HG03354 (cell line): Measurements from ENCODE around the gene RAVER1.
"Not testable (repeated sequence)": the region's sequence is repeated elsewhere in the genome, so short reads cannot be mapped to it uniquely, and the experiment has no call there.

Experiments
- ATAC-seq: cut with Tn5 transposase; IDR thresholded peaks from one replicate; pipeline ENCODE4 v1.9.1; 2021; ENCODE audit warnings: mild to moderate bottlenecking; ENCODE audit not compliant: unreplicated experiment, poor library complexity, severe bottlenecking

RAVER1 gene, protein sequence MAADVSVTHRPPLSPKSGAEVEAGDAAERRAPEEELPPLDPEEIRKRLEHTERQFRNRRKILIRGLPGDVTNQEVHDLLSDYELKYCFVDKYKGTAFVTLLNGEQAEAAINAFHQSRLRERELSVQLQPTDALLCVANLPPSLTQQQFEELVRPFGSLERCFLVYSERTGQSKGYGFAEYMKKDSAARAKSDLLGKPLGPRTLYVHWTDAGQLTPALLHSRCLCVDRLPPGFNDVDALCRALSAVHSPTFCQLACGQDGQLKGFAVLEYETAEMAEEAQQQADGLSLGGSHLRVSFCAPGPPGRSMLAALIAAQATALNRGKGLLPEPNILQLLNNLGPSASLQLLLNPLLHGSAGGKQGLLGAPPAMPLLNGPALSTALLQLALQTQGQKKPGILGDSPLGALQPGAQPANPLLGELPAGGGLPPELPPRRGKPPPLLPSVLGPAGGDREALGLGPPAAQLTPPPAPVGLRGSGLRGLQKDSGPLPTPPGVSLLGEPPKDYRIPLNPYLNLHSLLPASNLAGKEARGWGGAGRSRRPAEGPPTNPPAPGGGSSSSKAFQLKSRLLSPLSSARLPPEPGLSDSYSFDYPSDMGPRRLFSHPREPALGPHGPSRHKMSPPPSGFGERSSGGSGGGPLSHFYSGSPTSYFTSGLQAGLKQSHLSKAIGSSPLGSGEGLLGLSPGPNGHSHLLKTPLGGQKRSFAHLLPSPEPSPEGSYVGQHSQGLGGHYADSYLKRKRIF

GRCh38 chr19:10332965-10333757, at the start of gene RAVER1:
RAVER1 (minus strand) TSS chr19:10333529; CDS start chr19:10333507, 22 bp downstream.
- peak; percentile 84 for ATAC-seq

- not testable (repeated sequence) for ATAC-seq
Observed at GRCh38 chr19:10383223-10383499, 49.8 kb upstream of the RAVER1 start.

- ATAC-seq: peak; percentile 90
Observed at GRCh38 chr19:10380313-10381102, 47.2 kb upstream of the RAVER1 start, which contains the start of gene TYK2. TYK2 (minus strand) TSS chr19:10380572; CDS start chr19:10378406, 2,166 bp downstream.

- no peak for ATAC-seq
Observed at GRCh38 chr19:10379880-10380312, 46.6 kb upstream of the RAVER1 start.

GRCh38 chr19:10378124-10378523, 44.8 kb upstream of the RAVER1 start:
- no peak for ATAC-seq

DNA sequence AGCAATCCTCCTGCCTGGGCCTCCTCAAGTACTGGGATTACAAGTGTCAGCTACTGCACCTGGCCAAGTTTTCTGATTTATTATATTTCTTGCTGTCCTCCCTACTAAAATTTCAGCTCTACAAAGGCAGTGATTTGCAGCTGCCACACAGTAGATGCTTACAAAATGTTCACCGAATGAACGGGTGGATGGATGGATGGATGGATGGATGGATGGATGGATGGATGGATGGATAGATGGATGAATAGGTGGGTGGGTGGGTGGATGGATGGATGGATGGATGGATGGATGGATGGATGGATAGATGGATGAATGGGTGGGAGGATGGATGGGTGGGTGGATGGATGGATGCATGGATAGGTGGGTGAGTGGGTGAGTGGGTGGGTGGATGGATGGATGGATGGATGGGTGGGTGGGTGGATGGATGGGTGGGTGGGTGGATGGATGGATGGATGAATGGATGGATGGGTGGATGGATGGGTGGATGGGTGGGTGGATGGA, 43.9 kb upstream of the RAVER1 start:
- not testable (repeated sequence) for ATAC-seq

- no peak for ATAC-seq
Observed at GRCh38 chr19:10374931-10375330, 41.6 kb upstream of the RAVER1 start.

DNA sequence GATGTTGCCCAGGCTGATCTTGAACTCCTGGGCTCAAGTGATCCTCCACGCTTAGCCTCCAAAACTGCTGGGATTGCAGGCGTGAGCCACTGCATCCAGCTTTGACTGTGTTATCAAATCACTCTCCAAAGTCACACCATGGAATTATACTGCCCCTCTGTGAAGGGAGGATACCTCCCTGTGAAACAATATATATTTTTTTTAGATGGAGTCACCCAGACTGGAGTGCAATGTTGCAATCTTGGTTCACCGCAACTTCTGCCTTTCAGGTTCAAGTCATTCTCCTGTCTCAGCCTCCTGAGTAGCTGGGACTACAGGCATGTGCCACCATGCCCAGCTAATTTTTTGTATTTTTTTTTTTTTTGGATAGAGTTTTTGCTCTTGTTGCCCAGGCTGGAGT, 39.4 kb upstream of the RAVER1 start:
- ATAC-seq: no peak

DNA sequence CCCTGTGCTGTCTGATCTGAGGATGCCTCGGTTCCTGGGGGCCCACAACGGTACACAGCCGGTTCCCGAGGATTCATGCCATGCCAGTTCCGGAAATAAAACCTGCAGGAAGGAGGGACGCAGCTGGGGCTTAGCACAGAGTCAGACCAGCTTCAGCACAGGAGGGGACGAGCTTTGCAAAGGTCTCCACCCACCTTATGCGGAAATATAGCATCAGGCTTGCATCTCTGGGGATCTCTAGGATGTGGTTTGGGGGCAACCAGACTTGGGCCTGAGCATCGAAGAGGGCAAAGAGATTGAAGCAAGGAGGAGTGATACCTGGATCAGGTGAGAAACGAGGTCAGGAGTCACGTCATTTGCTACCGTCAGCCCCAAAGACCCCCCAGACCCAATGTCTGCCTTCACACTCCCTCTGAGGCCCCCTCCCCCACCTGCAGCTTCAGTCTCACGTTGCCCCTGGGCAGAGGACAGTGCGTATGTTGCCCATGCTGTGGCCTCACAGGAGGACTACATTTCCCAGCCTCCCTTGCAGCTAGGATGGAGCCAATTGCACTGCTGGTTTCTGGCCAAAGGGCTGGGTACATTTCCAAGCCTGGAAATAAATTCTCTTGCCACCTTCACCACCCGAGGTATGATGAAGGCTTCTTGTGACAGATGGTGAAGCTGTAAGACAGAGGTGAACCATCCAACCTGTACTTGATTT, 34.9 kb upstream of the RAVER1 start:
- ATAC-seq: no peak

GRCh38 chr19:10366950-10367512, 33.7 kb upstream of the RAVER1 start:
- not testable (repeated sequence) for ATAC-seq

- ATAC-seq: no peak
Observed at GRCh38 chr19:10365518-10365917, 32.2 kb upstream of the RAVER1 start.

- no peak for ATAC-seq
Observed at GRCh38 chr19:10364644-10365043, 31.3 kb upstream of the RAVER1 start.

GRCh38 chr19:10363789-10364281, 30.5 kb upstream of the RAVER1 start:
- no peak for ATAC-seq

- no peak for ATAC-seq
Observed at GRCh38 chr19:10362259-10362658, 28.9 kb upstream of the RAVER1 start.

GRCh38 chr19:10361569-10362011, 28.3 kb upstream of the RAVER1 start:
- ATAC-seq: no peak

DNA sequence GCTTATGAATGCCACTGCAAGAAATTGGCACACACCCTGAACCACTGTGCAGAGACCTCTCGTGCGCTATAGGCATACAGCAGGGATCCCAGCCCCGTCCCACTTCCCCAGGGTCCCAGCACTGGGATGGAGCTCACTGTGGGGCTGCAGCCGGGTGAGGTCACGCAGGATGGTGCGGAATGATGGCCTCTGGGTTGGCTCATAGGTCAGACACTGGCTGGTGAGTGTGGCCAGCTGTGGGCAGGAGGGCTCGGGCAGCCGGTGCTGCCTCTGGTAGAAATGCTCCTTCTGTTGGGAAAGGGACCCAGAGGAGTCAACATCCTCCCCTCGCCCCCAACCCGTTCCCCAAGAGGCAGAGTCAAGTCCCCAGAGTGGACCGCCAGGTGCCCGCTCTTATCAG, 23.1 kb upstream of the RAVER1 start:
- ATAC-seq: no peak

DNA sequence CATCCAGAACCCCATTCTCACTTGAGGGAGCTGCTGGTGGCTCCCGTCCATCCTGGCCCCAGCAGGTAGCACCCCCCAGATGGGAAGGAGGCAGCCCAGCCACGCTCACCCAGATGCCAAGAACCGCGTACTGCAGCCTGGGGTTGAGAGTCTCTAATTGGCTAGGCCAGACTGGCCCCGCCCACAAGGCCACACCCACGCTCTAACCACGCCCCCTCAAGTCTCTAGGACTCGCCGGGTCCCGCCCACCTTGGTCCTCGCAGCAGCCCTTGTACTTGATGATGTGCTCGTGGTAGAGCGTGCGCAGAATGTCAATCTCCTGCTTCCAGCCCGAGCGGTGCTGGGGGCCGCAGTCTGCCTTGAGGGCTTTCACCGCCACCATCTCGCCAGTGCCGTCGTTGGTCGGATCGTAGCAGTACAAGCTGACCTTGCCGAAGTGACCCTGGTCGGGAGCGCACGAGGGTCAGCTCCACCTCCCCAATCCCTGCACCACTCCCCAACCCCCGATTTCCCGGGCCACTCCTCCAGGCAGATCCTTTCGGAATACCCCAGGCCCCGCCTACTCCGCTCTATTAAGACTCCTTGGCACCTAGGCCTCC, 20.6 kb upstream of the RAVER1 start:
- ATAC-seq: no peak
